ENCODE data around the gene TMEM174. TPM values are rescaled to one million over a fixed set of nuclear protein-coding genes. Genes with fewer than 3 reads are reported as not detected.

Gene TMEM174
- total RNA-seq, 2 donors from 2014 or later: not detected

DNA sequence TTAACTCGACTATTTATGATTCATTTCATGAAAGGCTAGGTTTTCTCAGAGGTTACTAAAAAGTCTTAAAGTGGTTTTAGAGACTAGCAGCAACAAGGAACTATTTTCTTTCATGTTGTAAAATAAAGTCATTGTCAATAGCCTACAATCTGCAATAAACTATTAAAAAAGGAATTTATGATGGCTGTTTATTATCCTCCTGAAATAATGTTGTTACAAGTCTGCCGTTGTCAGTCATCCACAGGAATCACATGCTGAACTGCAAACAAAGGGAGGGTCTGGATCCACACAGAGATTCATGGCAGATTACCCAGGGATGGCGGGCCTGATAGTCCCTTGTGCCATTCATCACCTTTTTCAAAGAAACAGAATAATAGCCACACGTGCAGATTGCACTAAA is 49.2 kb downstream of the TMEM174 start:
- no peaks in the 10 kb centered on the region for H3K9me3 Mint-ChIP-seq
- no peaks in the 10 kb centered on the region for H3K36me3 Mint-ChIP-seq (ENCODE audit: insufficient read depth in 2 of 2)
- H3K4me3 Mint-ChIP-seq: no peak overlapping the region
- no peak for DNase-seq
- H3K27me3 Mint-ChIP-seq (ENCODE audit: low read depth): peaks cover 91% of the 10 kb centered on the region
- no peak overlapping the region for H3K27ac Mint-ChIP-seq
- ATAC-seq (replicated peaks in 1 of 2): no peak
- no peaks in the 10 kb centered on the region for H3K4me1 Mint-ChIP-seq (ENCODE audit: low read depth)

Other genes with a start within 250 kb of the TMEM174 start
- 1 to 10 TPM; 2.3 to 2.4 TPM for gene FCHO2, start 217.2 kb upstream of the TMEM174 start, total RNA-seq
- not detected for gene TMEM171, start 52.6 kb upstream of the TMEM174 start, total RNA-seq

Data from activated T-cell treated with anti-CD3 and anti-CD28 coated beads, Interleukin-2, amount 50 U/mL, for 72 hours (primary cell).